KOPT-K1 (cell line): ENCODE results near the gene HAUS6.
"Not testable (repeated sequence)": the region's sequence is repeated elsewhere in the genome, so short reads cannot be mapped to it uniquely, and the experiment has no call there.

Experiments
- H3K27ac ChIP-seq: fragments of 200-600 bp; sonication (generic); 2 replicates; pipeline ENCODE4 v1.5.1; 2016; ENCODE audit warnings: antibody characterized with exemption, mild to moderate bottlenecking, low read depth, low read length; ENCODE audit not compliant: poor library complexity, severe bottlenecking
- H3K36me3 ChIP-seq: fragments of 200-600 bp; sonication (generic); 2 replicates; pipeline ENCODE4 v1.5.1; 2017; ENCODE audit warnings: antibody characterized with exemption, mild to moderate bottlenecking, low read length, moderate library complexity; ENCODE audit not compliant: insufficient read depth
- H3K9me3 ChIP-seq: fragments of 200-600 bp; sonication (generic); 2 replicates; pipeline ENCODE4 v1.5.1; 2017; ENCODE audit warnings: antibody characterized with exemption, low read length, mild to moderate bottlenecking; ENCODE audit not compliant: insufficient read depth, poor library complexity, severe bottlenecking

HAUS6 gene

DNA sequence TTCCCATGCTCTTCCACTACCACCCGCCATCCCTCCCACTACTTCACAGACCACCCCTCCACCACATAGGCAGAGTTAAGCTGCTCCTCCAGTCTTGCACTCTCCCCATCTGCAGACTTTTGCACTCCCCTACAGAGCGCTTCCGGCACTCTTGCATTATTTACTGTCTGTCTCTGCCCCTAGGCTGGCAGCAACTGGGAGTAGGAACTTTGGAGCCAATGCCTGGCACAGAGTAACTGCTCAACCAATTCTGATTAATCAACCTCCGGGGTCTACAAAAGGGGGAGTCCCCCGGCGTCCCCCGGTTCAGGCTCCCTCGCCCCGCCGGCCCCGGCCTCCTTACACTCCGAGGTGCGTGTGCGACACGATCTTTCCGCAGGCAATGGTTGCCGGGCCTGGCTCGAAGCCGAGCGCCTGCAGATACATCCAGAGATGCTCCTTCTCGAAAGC, 498 bp downstream of the HAUS6 start:
- Histone ChIP-seq H3K9me3 (no peaks in the 10 kb centered on the region), H3K36me3 (peaks cover 37% of the 10 kb centered on the region), H3K27ac (peak overlapping the region; percentile 83)

DNA sequence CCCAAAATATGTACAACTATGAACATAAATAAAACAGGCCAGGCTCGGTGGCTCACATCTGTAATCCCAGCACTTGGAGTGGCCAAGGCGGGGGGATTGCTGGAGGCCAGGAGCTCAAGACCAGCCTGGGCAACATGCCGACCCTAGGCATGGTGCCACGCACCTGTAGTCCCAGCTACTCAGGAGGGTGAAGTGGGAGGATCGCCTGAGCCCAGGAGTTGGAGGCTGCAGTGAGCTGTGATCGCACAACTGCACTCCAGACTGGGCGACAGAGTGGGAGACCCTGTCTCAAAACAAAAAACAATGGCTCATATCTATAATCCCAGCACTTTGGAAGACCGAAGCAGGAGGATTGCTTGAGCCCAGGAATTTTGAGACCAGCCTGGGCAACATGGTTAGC, 1.5 kb downstream of the HAUS6 start:
- H3K36me3 ChIP-seq = peaks cover 44% of the 10 kb centered on the region
- no peaks in the 10 kb centered on the region for H3K9me3 ChIP-seq
- no peak overlapping the region for H3K27ac ChIP-seq

- peaks cover 82% of the 10 kb centered on the region for H3K36me3 ChIP-seq
- H3K27ac ChIP-seq, H3K9me3 ChIP-seq: not testable (repeated sequence)
Observed at GRCh38 chr9:19097431-19097830, 5.3 kb downstream of the HAUS6 start.

- Histone ChIP-seq H3K9me3 (no peaks in the 10 kb centered on the region), H3K27ac (no peak overlapping the region), H3K36me3 (peaks cover 99% of the 10 kb centered on the region)
Observed at GRCh38 chr9:19087106-19088000, 15.4 kb downstream of the HAUS6 start.

- Histone ChIP-seq H3K36me3 (peaks cover 99% of the 10 kb centered on the region), H3K27ac (no peak overlapping the region), H3K9me3 (no peaks in the 10 kb centered on the region)
Observed at GRCh38 chr9:19085295-19085694, 17.4 kb downstream of the HAUS6 start.

- no peak overlapping the region for H3K27ac ChIP-seq
- H3K36me3 ChIP-seq = peaks cover 100% of the 10 kb centered on the region
- H3K9me3 ChIP-seq = peaks cover 23% of the 10 kb centered on the region
Observed at GRCh38 chr9:19074836-19075235, 27.9 kb downstream of the HAUS6 start.

GRCh38 chr9:19074229-19074628, 28.5 kb downstream of the HAUS6 start:
- H3K36me3 ChIP-seq = peaks cover 100% of the 10 kb centered on the region
- peaks cover 23% of the 10 kb centered on the region for H3K9me3 ChIP-seq
- no peak overlapping the region for H3K27ac ChIP-seq

DNA sequence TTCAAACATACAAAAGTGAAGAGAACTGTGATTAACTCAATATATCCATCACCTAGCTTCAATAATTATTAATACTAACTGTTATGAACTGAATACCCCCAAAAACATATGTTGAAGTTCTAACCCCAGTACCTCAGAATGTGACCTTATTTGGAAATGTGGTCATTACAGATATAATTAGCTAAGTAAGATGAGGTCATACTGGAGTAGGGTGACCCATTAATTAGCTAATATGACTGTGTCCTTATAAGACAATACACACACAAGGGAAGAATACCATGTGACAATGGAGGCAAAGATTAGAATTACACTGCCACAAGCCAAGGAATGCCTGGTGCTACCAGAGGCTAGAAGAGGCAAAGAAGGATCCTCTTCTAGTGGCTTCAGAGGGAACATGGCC, 45.7 kb downstream of the HAUS6 start:
- Histone ChIP-seq H3K27ac (no peak overlapping the region), H3K9me3 (no peaks in the 10 kb centered on the region), H3K36me3 (peaks cover 72% of the 10 kb centered on the region)

GRCh38 chr9:19050637-19051591, 51.8 kb downstream of the HAUS6 start:
- no peaks in the 10 kb centered on the region for H3K9me3 ChIP-seq
- H3K27ac ChIP-seq = peak overlapping the region; percentile 89

DNA sequence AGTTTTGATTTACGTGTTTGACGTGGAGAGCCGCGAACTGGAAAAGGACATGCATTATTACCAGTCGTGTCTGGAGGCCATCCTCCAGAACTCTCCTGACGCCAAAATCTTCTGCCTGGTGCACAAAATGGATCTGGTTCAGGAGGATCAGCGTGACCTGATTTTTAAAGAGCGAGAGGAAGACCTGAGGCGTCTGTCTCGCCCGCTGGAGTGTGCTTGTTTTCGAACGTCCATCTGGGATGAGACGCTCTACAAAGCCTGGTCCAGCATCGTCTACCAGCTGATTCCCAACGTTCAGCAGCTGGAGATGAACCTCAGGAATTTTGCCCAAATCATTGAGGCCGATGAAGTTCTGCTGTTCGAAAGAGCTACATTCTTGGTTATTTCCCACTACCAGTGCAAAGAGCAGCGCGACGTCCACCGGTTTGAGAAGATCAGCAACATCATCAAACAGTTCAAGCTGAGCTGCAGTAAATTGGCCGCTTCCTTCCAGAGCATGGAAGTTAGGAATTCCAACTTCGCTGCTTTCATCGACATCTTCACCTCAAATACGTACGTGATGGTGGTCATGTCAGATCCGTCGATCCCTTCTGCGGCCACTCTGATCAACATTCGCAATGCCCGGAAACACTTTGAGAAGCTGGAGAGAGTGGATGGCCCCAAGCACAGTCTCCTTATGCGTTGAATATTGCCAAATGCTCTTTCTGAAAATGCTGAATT, 52.6 kb downstream of the HAUS6 start:
- Histone ChIP-seq H3K27ac (peak overlapping the region; percentile 89), H3K36me3 (peaks cover 6% of the 10 kb centered on the region; the same call in 1 of the 2 replicates)

More at GRCh38 chr9:19050637-19051591, 51.8 kb downstream of the HAUS6 start:
- H3K36me3 ChIP-seq = peaks cover 11% of the 10 kb centered on the region

DNA sequence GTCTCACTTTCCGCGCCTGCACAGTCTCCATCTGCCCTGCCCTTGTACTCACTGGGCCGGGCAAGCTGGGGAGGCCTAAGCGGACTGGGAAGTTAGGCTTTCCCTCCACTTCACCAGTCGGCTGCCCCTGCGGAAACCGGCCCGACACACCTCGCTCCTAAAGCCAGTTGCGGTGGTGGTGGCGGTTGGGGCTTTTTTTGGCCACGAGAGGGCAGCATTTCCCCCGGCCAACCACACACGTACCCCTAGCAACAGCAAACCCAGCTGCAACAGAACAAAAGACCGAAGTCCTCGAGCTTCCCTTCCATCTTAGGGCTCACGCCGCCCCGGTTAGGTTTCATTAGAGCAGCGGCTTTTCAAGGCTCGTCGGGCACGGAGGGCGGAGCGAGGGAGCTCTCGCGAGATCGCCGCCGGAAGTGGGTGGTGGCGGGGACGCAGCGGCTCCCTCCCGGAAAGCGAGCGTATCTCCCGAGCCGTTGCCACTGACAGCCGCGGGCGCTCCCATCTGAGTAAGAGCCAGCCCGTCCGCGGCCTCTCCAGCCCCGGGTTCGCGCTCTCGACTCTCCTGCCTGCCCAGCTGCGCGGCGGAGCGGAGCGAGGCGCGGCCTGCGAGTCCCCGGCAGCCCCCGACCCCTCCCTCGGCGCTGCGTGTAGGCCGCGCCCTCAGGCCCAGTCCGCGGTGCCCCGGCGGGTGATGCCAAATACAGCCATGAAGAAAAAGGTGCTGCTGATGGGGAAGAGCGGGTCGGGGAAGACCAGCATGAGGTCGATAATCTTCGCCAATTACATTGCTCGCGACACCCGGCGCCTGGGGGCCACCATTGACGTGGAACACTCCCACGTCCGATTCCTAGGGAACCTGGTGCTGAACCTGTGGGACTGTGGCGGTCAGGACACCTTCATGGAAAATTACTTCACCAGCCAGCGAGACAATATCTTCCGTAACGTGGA, 53.5 kb downstream of the HAUS6 start, which contains the start of gene RRAGA:
RRAGA (plus strand) TSS at position 462 of the 951 bp plus-strand sequence; CDS start at position 695, 233 bp downstream.
- peak within 1 kb of the TSS; percentile 89 for H3K27ac ChIP-seq

More for the DNA sequence above, 52.6 kb downstream of the HAUS6 start:
- H3K9me3 ChIP-seq = no peaks in the 10 kb centered on the region

GRCh38 chr9:19036611-19037010, 66.1 kb downstream of the HAUS6 start:
- Histone ChIP-seq H3K36me3 (no peaks in the 10 kb centered on the region), H3K9me3 (no peaks in the 10 kb centered on the region)

More for the DNA sequence above, 53.5 kb downstream of the HAUS6 start, which contains the start of gene RRAGA:
- Histone ChIP-seq H3K36me3 (peaks cover 3% of the 10 kb centered on the region; the same call in 1 of the 2 replicates), H3K9me3 (no peaks in the 10 kb centered on the region)

GRCh38 chr9:19033015-19033414, 69.7 kb downstream of the HAUS6 start, which contains the start of gene SAXO1:
SAXO1 (minus strand) TSS chr9:19033209; CDS start chr9:19032908, 301 bp downstream.
- Histone ChIP-seq H3K9me3 (no peaks in the 10 kb centered on the region), H3K36me3 (no peaks in the 10 kb centered on the region), H3K27ac (no peak within 1 kb of the TSS)

More at GRCh38 chr9:19036611-19037010, 66.1 kb downstream of the HAUS6 start:
- no peak overlapping the region for H3K27ac ChIP-seq
